ENCODE results near the gene NKAIN4. TPM values are rescaled to one million over a fixed set of nuclear protein-coding genes. Genes with fewer than 3 reads are reported as not detected.

The NKAIN4 gene
- total RNA-seq, 2 donors from 2014 or later, result not detected

- no peak for TF ChIP-seq CTCF (IDR thresholded peaks at IDR 0.05)
- no peak for DNase-seq (ENCODE audit: low spot score)
- H3K27me3 ChIP-seq (replicated peaks; ENCODE audit: insufficient read depth), result no peaks in the 10 kb centered on the region
- no peaks in the 10 kb centered on the region for H3K36me3 ChIP-seq
- H3K4me1 ChIP-seq (ENCODE audit: control insufficient read depth in 1 of 2, low read depth in 2 of 2), result no peaks in the 10 kb centered on the region
- no peaks in the 10 kb centered on the region for H3K9me3 ChIP-seq
- H3K27ac ChIP-seq, result no peak overlapping the region
- no peak overlapping the region for H3K4me3 ChIP-seq
- ATAC-seq (ENCODE audit: insufficient number of reproducible peaks, low FRiP score, low read depth), result no peak
Measured at GRCh38 chr20:63264519-63264918, 10.3 kb upstream of the NKAIN4 start.

- H3K4me1 ChIP-seq (ENCODE audit: control insufficient read depth in 1 of 2, low read depth in 2 of 2), result no peaks in the 10 kb centered on the region
- H3K27ac ChIP-seq, result no peak overlapping the region
- no peaks in the 10 kb centered on the region for H3K36me3 ChIP-seq
- H3K4me3 ChIP-seq, result no peak overlapping the region
- no peaks in the 10 kb centered on the region for H3K9me3 ChIP-seq
- H3K27me3 ChIP-seq (replicated peaks; ENCODE audit: insufficient read depth), result no peaks in the 10 kb centered on the region
- no peak for TF ChIP-seq CTCF (IDR thresholded peaks at IDR 0.05)
- ATAC-seq (ENCODE audit: insufficient number of reproducible peaks, low FRiP score, low read depth) (no peak), DNase-seq (ENCODE audit: low spot score) (no peak)
Measured at GRCh38 chr20:63264000-63264399, 9.7 kb upstream of the NKAIN4 start.

GRCh38 chr20:63262836-63263235 is 8.6 kb upstream of the NKAIN4 start:
- Histone ChIP-seq H3K27ac (no peak overlapping the region), H3K4me3 (no peak overlapping the region), H3K27me3 (replicated peaks; ENCODE audit: insufficient read depth) (no peaks in the 10 kb centered on the region), H3K9me3 (no peaks in the 10 kb centered on the region), H3K36me3 (no peaks in the 10 kb centered on the region), H3K4me1 (ENCODE audit: control insufficient read depth in 1 of 2, low read depth in 2 of 2) (no peaks in the 10 kb centered on the region)
- no peak for TF ChIP-seq CTCF (IDR thresholded peaks at IDR 0.05)
- ATAC-seq (ENCODE audit: insufficient number of reproducible peaks, low FRiP score, low read depth) (no peak), DNase-seq (ENCODE audit: low spot score) (no peak)

GRCh38 chr20:63261795-63262528 is 7.7 kb upstream of the NKAIN4 start:
- H3K4me3 ChIP-seq, result no peak overlapping the region
- TF ChIP-seq CTCF (IDR thresholded peaks at IDR 0.05), result no peak
- no peak overlapping the region for H3K27ac ChIP-seq
- no peaks in the 10 kb centered on the region for H3K27me3 ChIP-seq (replicated peaks; ENCODE audit: insufficient read depth)
- no peaks in the 10 kb centered on the region for H3K4me1 ChIP-seq (ENCODE audit: control insufficient read depth in 1 of 2, low read depth in 2 of 2)
- no peaks in the 10 kb centered on the region for H3K36me3 ChIP-seq
- H3K9me3 ChIP-seq, result no peaks in the 10 kb centered on the region
- no peak for ATAC-seq (ENCODE audit: insufficient number of reproducible peaks, low FRiP score, low read depth)
- DNase-seq (ENCODE audit: low spot score), result no peak

- no peak for TF ChIP-seq CTCF (IDR thresholded peaks at IDR 0.05)
- Histone ChIP-seq H3K27ac (no peak overlapping the region), H3K4me1 (ENCODE audit: control insufficient read depth in 1 of 2, low read depth in 2 of 2) (no peaks in the 10 kb centered on the region), H3K36me3 (no peaks in the 10 kb centered on the region), H3K4me3 (no peak overlapping the region), H3K9me3 (no peaks in the 10 kb centered on the region), H3K27me3 (replicated peaks; ENCODE audit: insufficient read depth) (no peaks in the 10 kb centered on the region)
- DNase-seq (ENCODE audit: low spot score) (no peak), ATAC-seq (ENCODE audit: insufficient number of reproducible peaks, low FRiP score, low read depth) (no peak)
Measured at GRCh38 chr20:63261060-63261794, 7.0 kb upstream of the NKAIN4 start.
